Heart right ventricle (tissue), 16 donors: Measurements from ENCODE around the gene CNDP2. TPM values are rescaled to one million over a fixed set of nuclear protein-coding genes. Genes with fewer than 3 reads are reported as not detected.

Experiments used
- ATAC-seq, 8 donors: fragments of 200-7000 bp; cut with Tn5 transposase; one replicate each; pipeline ENCODE4 v1.9.1; 2020; ENCODE audit warnings: mild to moderate bottlenecking in 8 of 8, moderate library complexity in 8 of 8, moderate number of reproducible peaks in 1 of 8
- DNase-seq, 2 donors: peaks; one replicate each; pipeline ENCODE4 v3.0.0-alpha.2; 2020
- H3K27ac ChIP-seq, 10 donors: fragments of 200-600 bp; sonication (generic) in 2 of 10; one replicate each; pipeline versions ENCODE4 v1.5.0 to v1.8.0; 2020 to 2022; ENCODE audit warnings: mild to moderate bottlenecking in 3 of 10
- H3K27me3 ChIP-seq, 7 donors: fragments of 200-600 bp; one replicate each; pipeline ENCODE4 v1.8.0; 2021 to 2022; ENCODE audit warnings: mild to moderate bottlenecking in 2 of 7
- H3K36me3 ChIP-seq, 9 donors: fragments of 200-600 bp; sonication (generic) in 1 of 9; one replicate each; pipeline versions ENCODE4 v1.5.0 to v1.8.0; 2020 to 2022; ENCODE audit warnings: mild to moderate bottlenecking in 2 of 9
- H3K4me1 ChIP-seq, 9 donors: fragments of 200-600 bp; sonication (generic) in 1 of 9; one replicate each; pipeline versions ENCODE4 v1.5.0 to v1.8.0; 2020 to 2022; ENCODE audit warnings: mild to moderate bottlenecking in 4 of 9
- H3K4me3 ChIP-seq, 10 donors: fragments of 200-600 bp; sonication (generic) in 2 of 10; one replicate each; pipeline versions ENCODE4 v1.5.0 to v1.8.0; 2020 to 2022; ENCODE audit warnings: mild to moderate bottlenecking in 7 of 10, moderate library complexity in 2 of 10
- H3K9me3 ChIP-seq, 11 donors: fragments of 200-600 bp in 10 of 11; sonication (generic) in 2 of 11; one replicate each; pipeline versions ENCODE4 v1.5.0 to v1.8.0; 2013 to 2022; ENCODE audit warnings: mild to moderate bottlenecking in 2 of 11, control low read depth in 1 of 11, moderate library complexity in 1 of 11
- WGBS, 2 donors: extraction: QIAGEN DNeasy Blood & Tissue Kit; methylation state at CpG; one replicate each; pipeline ENCODE4 v1.1.7; 2013; ENCODE audit warnings: inconsistent platforms in 1 of 2; 5-methylcytosine and 5-hydroxymethylcytosine counted together
- intact Hi-C, 10 donors: fragments of 100-400 bp; cut with DNase I; formaldehyde crosslinking; loops; one replicate each; pipeline versions ENCODE4 v1.11.1 to v1.14.2; 2022
- polyA plus RNA-seq, 2 donors: library from polyadenylated mRNA; stranded (reverse); fragments of 200-250 nt; gene quantifications; one replicate each; pipeline ENCODE4 v1.2.3, GENCODE V29; 2013
- total RNA-seq, 10 donors: library from RNA; stranded (reverse); fragmentation: NEBNext Ultra II Directional in 3 of 10; extraction: Animal tissue kit (Norgen Biotek cat#: 25700) in 3 of 10; gene quantifications; one replicate each; pipeline versions ENCODE4 v1.2.1 to v1.2.4, GENCODE V29; 2021 to 2023
- TF ChIP-seq, protein P1 (sequence below), 9 donors: fragments of 200-600 bp; sonication (generic) in 2 of 9; IDR thresholded peaks; one replicate each; pipeline versions ENCODE4 v1.5.0 to v1.8.0; 2021 to 2022; ENCODE audit warnings: antibody characterized with exemption in 9 of 9, mild to moderate bottlenecking in 5 of 9, moderate library complexity in 1 of 9
- donor health status: Arrhythmogenic right ventricular cardiomyopathy.
- donor health status: ischemic (EF 13 %, LVEDD 7.1; RV severe dilation, severe dysfunction).
- donor health status: healthy with polysubstance abuse.
- donor health status: DM: no; HTN: yes; CAD: no.
- donor health status: DM: no; HTN: no; CAD: no.
- donor health status: ischemic (EF 25% LVEDD 6.9; RV normal size, moderate dysfunction).
- donor health status: ischemic (EF 25% LVEDD 5.7; RV mildly dilated, moderate dysfunction).
- donor health status: healthy.
- donor health status: DM: yes; HTN: yes; CAD: no.
- donor health status: Ischemic cardiomyopathy.
- donor health status: ischemic (EF 35%, LVEDD 5.7; RV mildly dilated, moderate dysfunction).
- donor health status: nonischemic (EF 11% LVEDD 7.7; RV severe dilation, severe dysfunction).
- donor health status: DM: yes; HTN: yes; CAD: no.
- donor health status: PGD.
- donor health status: ischemic (EF 29% LVEDD 5.4; RV normal size, mild dysfunction).
- donor health status: nonischemic (EF 23%, LVEDD 6.1; RV moderate dilation, normal function).

The CNDP2 gene
- total and polyA plus RNA-seq, 12 donors = 48.9 to 117 (median 73.2) TPM

DNA sequence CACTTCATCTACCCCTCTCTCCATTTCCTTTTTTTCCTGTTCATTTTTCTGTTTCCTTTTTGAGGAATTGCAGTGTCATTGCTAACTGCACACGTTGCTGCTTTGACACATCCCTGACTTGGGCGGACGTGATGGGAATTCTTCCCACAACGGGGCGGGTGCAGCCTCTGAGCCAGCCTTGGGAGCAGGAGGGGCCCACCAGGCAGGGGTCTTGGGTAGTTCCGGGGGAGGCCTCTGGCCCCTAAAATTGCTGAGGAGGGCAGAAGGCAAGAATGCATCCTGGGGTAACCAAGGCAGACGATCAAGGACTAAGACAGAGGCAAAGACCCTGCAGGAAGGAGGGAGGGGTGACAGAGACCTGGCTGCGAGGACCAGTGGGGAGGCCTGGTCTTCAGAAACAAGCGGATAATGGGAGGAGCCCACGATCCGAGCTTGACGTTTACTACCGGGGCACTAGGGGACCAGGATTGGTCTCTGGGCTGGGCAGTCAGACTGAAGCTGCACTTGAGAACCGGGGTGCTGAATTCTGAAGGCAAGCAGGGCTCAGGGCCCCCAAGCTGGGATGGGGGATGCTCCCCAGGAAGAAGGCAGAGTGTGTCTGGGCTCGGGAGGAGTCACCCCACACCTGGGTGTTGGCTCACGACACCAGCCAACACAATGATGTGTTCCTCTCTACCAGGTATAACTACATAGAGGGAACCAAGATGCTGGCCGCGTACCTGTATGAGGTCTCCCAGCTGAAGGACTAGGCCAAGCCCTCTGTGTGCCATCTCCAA lies 23.3 kb downstream of the CNDP2 start:
- H3K36me3 ChIP-seq = peaks cover 0 to 81% (median 51%) of the 10 kb centered on the region in 9 donors
- WGBS, 2 donors = 92 to 93% methylated on average over 18 of the region's 18 CpGs
- DNase-seq = no peak

DNA sequence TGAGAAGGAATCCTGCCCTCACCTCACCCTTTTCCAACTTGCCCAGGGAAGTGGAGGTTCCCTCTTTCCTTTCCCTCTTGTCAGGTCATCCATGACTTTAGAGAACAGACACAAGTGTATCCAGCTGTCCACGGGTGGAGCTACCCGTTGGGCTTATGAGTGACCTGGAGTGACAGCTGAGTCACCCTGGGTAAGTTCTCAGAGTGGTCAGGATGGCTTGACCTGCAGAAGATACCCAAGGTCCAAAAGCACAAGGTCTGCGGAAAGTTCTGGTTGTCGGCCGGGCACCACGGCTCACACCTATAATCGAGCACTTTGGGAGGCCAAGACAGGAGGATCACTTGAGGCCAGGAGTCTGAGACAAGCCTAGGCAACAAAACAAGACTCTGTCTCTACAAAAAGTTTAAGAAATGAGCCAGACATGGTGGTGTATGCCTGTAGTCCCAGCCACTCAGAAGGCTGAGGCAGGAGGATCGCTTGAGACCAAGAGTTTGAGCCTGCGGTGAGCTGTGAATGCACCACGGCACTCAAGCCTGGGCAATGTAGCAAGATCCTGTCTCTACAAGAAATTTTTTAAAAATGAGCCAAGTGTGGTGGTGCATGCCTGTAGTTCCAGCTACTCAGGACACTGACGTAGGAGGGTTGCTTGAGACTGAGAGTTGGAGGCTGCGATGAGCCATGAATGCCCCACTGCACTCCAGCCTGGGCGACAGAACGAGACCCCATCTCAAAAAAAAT lies 24.1 kb downstream of the CNDP2 start:
- ATAC-seq = no peak

More for the DNA sequence above, 23.3 kb downstream of the CNDP2 start:
- Histone ChIP-seq H3K27me3 (no peaks in the 10 kb centered on the region), H3K9me3 (no peaks in the 10 kb centered on the region), H3K27ac (no peak overlapping the region), H3K4me1 (peaks cover 0 to 16% (median 4%) of the 10 kb centered on the region in 9 donors), H3K4me3 (no peak overlapping the region)
- intact Hi-C loops = no loop called here
- TF ChIP-seq, protein P1, sequence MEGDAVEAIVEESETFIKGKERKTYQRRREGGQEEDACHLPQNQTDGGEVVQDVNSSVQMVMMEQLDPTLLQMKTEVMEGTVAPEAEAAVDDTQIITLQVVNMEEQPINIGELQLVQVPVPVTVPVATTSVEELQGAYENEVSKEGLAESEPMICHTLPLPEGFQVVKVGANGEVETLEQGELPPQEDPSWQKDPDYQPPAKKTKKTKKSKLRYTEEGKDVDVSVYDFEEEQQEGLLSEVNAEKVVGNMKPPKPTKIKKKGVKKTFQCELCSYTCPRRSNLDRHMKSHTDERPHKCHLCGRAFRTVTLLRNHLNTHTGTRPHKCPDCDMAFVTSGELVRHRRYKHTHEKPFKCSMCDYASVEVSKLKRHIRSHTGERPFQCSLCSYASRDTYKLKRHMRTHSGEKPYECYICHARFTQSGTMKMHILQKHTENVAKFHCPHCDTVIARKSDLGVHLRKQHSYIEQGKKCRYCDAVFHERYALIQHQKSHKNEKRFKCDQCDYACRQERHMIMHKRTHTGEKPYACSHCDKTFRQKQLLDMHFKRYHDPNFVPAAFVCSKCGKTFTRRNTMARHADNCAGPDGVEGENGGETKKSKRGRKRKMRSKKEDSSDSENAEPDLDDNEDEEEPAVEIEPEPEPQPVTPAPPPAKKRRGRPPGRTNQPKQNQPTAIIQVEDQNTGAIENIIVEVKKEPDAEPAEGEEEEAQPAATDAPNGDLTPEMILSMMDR (IDR thresholded peaks at IDR 0.05) = no peak
- ATAC-seq = no peak

DNA sequence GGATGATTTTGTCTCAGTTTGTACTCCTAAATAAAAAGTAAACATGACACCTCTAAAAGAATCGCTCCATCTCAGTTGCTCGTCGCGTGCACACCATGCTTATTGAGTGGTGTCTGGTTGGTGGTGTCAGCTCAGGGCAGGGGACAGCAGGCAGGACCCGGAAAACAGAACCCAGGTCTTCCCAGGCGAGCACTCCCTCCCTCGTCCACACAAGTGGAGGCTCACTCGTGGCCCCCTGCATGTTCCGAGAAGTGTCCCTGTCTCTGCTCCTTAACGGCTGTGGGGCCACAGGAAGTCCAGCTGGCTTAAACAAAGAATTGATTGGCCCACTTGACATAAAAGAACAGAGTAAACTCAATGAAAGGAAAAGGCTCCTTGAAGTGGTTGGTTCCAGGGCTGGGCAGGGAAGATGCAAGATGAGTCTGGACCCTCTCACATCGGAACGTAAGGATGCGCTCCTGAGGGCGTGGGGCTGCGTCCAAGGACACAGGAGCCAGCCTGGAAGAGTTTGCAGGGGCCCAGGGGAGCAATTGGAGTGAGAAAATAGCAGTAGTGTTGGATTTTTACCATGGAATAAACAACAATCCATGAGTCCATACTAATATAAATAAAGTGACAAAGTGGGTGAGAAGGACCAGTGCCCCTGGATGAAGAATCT lies 25.0 kb downstream of the CNDP2 start:
- H3K9me3 ChIP-seq = no peaks in the 10 kb centered on the region
- no peak overlapping the region for H3K4me3 ChIP-seq
- peaks cover 0 to 23% (median 4%) of the 10 kb centered on the region in 9 donors for H3K4me1 ChIP-seq
- DNase-seq (no peak), ATAC-seq (no peak)
- H3K27ac ChIP-seq = no peak overlapping the region
- TF ChIP-seq, protein P1 (IDR thresholded peaks at IDR 0.05) = no peak
- H3K36me3 ChIP-seq = peaks cover 0 to 64% (median 44%) of the 10 kb centered on the region in 9 donors
- 95 to 96% methylated on average over 15 of the region's 15 CpGs for WGBS, 2 donors
- intact Hi-C loops = no loop called here
- no peaks in the 10 kb centered on the region for H3K27me3 ChIP-seq

More for the DNA sequence above, 24.1 kb downstream of the CNDP2 start:
- 90 to 91% methylated on average over 14 of the region's 14 CpGs for WGBS, 2 donors
- Histone ChIP-seq H3K4me3 (no peak overlapping the region), H3K27ac (no peak overlapping the region), H3K27me3 (no peaks in the 10 kb centered on the region), H3K4me1 (peaks cover 0 to 23% (median 4%) of the 10 kb centered on the region in 9 donors), H3K9me3 (no peaks in the 10 kb centered on the region), H3K36me3 (peaks cover 0 to 74% (median 51%) of the 10 kb centered on the region in 9 donors)
- intact Hi-C loops = no loop called here
- DNase-seq = no peak
- TF ChIP-seq, protein P1 (IDR thresholded peaks at IDR 0.05) = no peak
